ENCODE measurements around the gene JPH4.
"Not testable (repeated sequence)": the region's sequence is repeated elsewhere in the genome, so short reads cannot be mapped to it uniquely, and the experiment has no call there.

The JPH4 gene

GRCh38 chr14:23612354-23612732 lies 33.8 kb upstream of the JPH4 start:
- DNase-seq (ENCODE audit: low read depth): no peak
- no peak overlapping the region for H3K4me3 ChIP-seq (ENCODE audit: low read depth, low read length)
- TF ChIP-seq MYC (IDR thresholded peaks at IDR 0.05; ENCODE audit: low read depth, low read length) (no peak), POLR2A (IDR thresholded peaks at IDR 0.05; ENCODE audit: extremely low read depth, insufficient read length) (no peak), MAX (IDR thresholded peaks at IDR 0.05; ENCODE audit: low read depth, low read length) (no peak), CTCF (IDR thresholded peaks at IDR 0.05; ENCODE audit: low read depth, low read length) (no peak)

GRCh38 chr14:23610815-23611289 lies 32.3 kb upstream of the JPH4 start:
- H3K4me3 ChIP-seq (ENCODE audit: low read depth, low read length): no peak overlapping the region
- DNase-seq (ENCODE audit: low read depth): no peak
- TF ChIP-seq MYC (IDR thresholded peaks at IDR 0.05; ENCODE audit: low read depth, low read length) (no peak), MAX (IDR thresholded peaks at IDR 0.05; ENCODE audit: low read depth, low read length) (no peak), CTCF (IDR thresholded peaks at IDR 0.05; ENCODE audit: low read depth, low read length) (no peak), POLR2A (IDR thresholded peaks at IDR 0.05; ENCODE audit: extremely low read depth, insufficient read length) (no peak)

GRCh38 chr14:23610090-23610814 lies 31.7 kb upstream of the JPH4 start:
- no peak for TF ChIP-seq CTCF (IDR thresholded peaks at IDR 0.05; ENCODE audit: low read depth, low read length)
- no peak for TF ChIP-seq POLR2A (IDR thresholded peaks at IDR 0.05; ENCODE audit: extremely low read depth, insufficient read length)
- TF ChIP-seq MYC (IDR thresholded peaks at IDR 0.05; ENCODE audit: low read depth, low read length): no peak
- TF ChIP-seq MAX (IDR thresholded peaks at IDR 0.05; ENCODE audit: low read depth, low read length): no peak
- no peak overlapping the region for H3K4me3 ChIP-seq (ENCODE audit: low read depth, low read length)
- no peak for DNase-seq (ENCODE audit: low read depth)

- H3K4me3 ChIP-seq (ENCODE audit: low read depth, low read length); DNase-seq (ENCODE audit: low read depth): not testable (repeated sequence)
Measured at GRCh38 chr14:23609411-23610089, 31.0 kb upstream of the JPH4 start.

GRCh38 chr14:23609001-23609400 lies 30.4 kb upstream of the JPH4 start:
- no peak for DNase-seq (ENCODE audit: low read depth)
- TF ChIP-seq POLR2A (IDR thresholded peaks at IDR 0.05; ENCODE audit: extremely low read depth, insufficient read length) (no peak), MAX (IDR thresholded peaks at IDR 0.05; ENCODE audit: low read depth, low read length) (no peak), CTCF (IDR thresholded peaks at IDR 0.05; ENCODE audit: low read depth, low read length) (no peak), MYC (IDR thresholded peaks at IDR 0.05; ENCODE audit: low read depth, low read length) (no peak)
- H3K4me3 ChIP-seq (ENCODE audit: low read depth, low read length): no peak overlapping the region

GRCh38 chr14:23608454-23608853 lies 29.9 kb upstream of the JPH4 start:
- no peak for DNase-seq (ENCODE audit: low read depth)
- TF ChIP-seq MAX (IDR thresholded peaks at IDR 0.05; ENCODE audit: low read depth, low read length) (no peak), MYC (IDR thresholded peaks at IDR 0.05; ENCODE audit: low read depth, low read length) (no peak), POLR2A (IDR thresholded peaks at IDR 0.05; ENCODE audit: extremely low read depth, insufficient read length) (no peak), CTCF (IDR thresholded peaks at IDR 0.05; ENCODE audit: low read depth, low read length) (no peak)
- H3K4me3 ChIP-seq (ENCODE audit: low read depth, low read length): no peak overlapping the region
